ENCODE measurements around the gene RNF20.
"Not testable (repeated sequence)": the region's sequence is repeated elsewhere in the genome, so short reads cannot be mapped to it uniquely, and the experiment has no call there.

The RNF20 gene, protein sequence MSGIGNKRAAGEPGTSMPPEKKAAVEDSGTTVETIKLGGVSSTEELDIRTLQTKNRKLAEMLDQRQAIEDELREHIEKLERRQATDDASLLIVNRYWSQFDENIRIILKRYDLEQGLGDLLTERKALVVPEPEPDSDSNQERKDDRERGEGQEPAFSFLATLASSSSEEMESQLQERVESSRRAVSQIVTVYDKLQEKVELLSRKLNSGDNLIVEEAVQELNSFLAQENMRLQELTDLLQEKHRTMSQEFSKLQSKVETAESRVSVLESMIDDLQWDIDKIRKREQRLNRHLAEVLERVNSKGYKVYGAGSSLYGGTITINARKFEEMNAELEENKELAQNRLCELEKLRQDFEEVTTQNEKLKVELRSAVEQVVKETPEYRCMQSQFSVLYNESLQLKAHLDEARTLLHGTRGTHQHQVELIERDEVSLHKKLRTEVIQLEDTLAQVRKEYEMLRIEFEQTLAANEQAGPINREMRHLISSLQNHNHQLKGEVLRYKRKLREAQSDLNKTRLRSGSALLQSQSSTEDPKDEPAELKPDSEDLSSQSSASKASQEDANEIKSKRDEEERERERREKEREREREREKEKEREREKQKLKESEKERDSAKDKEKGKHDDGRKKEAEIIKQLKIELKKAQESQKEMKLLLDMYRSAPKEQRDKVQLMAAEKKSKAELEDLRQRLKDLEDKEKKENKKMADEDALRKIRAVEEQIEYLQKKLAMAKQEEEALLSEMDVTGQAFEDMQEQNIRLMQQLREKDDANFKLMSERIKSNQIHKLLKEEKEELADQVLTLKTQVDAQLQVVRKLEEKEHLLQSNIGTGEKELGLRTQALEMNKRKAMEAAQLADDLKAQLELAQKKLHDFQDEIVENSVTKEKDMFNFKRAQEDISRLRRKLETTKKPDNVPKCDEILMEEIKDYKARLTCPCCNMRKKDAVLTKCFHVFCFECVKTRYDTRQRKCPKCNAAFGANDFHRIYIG

DNA sequence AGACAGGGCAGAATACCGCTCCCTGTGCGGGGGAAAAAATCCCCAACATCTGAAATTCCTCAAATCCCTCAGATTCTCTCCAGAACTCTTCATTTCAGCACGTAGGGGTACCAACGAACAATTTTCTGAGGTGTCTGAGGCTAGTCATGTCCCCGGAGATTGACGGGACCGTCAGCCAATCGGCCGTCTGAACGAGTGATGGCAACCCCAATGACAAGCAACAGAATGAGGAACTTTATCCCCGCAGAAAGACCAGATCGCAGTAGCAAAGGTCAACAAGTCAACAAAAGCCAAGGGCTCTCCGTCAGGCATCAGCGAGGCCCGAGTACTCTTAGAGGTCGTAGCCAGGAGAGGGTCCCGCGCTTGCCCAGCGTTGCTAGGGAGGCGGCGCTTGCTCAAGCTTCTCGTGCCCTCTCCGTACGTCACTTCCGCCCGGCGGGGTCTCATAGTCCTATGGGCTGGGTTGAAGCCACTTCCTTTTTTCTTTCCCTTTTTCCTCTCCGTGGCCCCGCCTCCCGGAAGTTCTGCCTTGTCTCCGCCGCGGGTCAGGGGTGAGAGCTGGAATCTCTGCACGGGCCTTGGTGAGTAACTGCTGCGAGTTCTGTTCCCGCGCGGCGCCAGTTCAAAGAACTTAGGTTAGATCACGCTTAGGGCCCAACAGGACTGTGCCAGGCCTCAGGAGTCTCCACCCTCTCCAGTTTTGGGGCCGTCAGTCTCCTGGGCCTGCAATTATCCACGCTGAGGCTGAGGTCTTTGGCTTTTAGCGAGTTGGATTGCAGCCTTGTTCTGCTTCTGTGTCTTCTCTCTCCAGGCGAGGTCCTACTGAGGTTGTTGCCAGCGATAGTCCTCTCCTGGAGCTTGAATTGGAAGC lies at the start of gene RNF20:
Gene RNF20 (plus strand): TSS at position 520 of the 871 bp plus-strand sequence. CDS start 1,571 bp downstream, outside the sequence.
- DNase-seq, result peak; percentile 100

DNA sequence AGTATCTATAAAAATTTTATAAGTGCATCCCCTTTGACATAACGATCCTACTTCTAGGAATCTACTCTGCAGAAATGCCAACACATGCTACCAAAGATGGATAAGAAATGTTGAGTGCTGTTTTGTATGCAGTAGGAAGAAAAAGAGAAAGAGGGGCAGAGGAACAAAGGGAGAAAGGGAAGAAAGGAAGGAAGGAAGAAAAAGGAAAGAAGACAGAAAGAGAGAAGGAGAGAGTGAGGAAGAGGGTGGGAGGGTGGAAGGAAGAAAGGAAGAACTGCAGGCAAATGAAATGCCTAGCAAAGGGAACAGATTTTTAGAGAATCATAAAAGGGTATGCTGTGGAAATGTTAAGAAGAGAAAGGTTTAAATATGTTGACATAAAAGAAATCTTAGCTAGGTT lies 49.6 kb upstream of the RNF20 start:
- no peak for DNase-seq

DNA sequence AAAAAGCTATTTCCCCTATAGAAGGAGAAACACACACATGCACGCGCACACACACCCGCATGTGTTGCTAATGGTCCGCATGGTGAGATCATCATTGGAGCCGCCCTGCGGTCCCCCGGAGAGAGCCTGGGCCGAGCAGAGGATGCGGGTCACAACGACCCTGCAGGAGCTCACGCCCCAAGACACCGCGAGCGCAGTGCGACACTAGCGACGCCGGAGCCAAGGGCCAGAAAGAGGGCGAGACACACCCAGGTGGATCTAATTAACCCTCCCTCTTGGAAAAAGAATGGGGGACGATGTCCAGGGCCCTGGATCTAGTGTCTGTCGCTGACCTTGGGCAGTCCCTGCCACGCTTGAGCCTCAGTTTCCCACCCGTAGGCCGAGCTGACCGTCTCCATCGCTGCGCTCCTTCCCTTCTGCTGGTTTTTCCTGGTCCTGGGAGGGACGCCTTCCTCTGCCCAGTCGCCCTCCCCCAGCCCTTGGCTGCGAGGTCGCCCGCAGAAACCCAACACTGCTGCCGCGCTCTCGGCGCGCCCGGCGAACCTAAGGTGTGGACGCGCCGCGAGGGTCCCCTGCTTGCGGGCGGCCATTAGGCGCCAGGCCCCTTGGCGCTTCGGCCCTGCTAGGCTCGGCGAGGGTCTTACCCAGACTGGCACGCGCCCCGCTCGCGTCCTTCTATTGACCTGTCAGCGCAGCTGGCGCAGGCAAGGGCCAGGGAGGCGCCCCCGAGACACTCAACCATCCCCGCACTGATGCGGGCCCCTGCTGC lies 47.5 kb upstream of the RNF20 start:
- peak; percentile 77 for DNase-seq

DNA sequence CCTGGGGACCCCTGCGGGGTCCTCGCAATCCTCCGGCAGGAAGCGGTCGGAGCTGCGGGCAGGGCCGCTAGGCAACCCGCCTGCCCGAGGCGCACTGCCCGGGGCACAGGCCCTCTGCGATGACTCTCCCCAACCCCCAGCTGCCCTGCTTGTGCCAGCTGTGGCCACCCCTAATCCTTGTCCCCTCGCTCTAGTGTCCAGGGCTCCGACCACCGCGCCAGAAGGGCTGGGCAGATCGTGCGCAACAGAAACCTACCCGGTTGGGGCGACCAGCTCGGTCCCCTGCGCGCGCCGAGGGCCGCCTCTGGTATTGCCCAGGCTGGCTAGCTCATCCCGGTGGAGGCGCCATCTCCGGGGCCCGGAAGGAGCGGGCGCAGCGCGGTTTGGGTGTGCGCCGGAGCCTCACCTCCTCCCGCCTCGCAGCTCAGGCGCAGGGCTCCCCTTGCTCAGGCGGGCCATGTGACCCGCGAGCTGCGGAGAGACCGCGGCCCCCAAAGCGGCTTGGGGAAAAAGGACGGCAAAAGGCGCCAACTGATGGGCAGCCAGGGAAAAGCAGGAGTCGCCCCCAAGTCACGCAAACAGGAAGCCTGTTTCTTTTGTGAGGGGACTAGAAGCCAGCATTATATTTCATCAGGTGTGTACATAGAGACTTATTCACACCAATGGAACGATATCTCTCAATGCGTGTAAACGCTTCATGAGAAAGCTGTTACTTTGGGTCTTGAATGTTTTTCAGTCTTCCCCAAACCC lies 46.8 kb upstream of the RNF20 start:
- DNase-seq, result peak; percentile 83

DNA sequence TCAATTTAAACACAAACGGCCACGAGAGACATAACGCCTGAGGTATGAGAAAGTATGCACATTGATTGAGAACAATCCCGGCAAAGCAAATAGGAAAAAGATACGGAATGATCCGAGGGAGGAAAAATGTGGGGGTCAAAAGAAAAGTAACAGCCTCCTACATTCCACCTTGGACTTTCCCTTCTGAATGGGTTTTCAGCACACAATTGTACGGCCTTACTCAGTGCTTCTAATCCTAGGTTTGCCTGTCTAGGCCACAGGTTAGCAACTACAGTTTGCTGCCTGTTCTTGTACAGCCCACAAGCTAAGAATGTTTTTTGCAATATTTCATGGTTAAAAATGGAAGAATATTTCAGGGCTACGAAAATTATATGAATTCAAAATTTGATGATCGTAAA lies 46.2 kb upstream of the RNF20 start:
- DNase-seq, result peak; percentile 38

DNA sequence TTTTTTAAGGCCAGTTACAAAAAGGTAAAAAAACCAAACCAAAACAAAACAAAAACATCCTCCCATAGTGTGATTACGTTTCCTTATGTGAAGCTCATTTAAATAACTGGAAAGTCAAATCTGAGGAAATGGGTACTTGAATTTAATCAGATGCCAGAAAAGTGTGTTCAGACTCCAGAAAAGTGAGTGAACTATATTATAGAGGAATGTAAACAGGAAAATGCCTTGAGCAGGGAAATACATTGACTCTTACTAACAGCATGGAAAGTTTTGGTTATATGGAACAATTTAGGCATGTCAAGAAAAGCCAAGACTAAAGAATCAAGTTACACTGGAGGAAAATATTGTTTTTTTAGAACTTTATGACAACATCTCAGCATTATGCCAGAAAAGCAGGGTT lies 37.8 kb upstream of the RNF20 start:
- DNase-seq, result no peak

DNA sequence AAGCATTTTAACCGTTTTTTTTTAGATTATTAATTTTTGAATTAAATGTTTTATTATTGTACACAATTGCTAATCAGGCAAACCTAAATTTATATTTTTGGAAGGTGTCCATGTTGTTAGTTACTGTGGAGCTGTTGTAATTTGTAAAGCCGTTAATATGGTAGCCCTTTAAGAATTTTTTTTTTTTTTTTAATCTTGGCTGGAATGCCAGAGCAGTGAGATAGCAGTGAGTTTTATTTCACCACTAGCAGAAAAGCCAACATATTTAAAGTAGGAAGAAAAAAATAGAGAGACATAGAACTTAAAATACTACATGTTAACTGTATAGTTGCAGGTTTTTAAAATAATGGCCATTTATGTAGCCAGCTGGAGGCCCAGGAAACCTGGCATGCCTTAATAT lies 35.3 kb upstream of the RNF20 start:
- DNase-seq, result no peak

DNA sequence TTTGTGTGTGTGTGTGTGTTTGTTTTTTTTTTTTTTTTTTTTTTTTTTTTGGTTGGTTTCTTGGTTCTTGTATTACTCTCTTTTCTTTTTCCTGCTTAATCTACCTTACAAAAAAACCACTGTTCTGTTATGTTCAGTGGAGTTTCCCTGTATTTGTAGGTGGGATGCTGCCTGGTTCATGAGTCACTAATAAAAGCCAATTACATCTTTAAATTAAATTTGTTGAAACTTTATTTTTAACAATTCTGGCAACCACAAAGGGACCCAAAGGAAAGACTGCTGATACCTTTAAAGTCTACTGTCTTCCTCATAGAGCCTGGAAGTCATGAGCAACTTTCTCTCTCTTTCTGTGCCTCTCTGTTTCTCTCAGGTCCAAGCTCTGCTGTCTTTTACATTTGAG lies 29.5 kb upstream of the RNF20 start:
- no peak for DNase-seq

DNA sequence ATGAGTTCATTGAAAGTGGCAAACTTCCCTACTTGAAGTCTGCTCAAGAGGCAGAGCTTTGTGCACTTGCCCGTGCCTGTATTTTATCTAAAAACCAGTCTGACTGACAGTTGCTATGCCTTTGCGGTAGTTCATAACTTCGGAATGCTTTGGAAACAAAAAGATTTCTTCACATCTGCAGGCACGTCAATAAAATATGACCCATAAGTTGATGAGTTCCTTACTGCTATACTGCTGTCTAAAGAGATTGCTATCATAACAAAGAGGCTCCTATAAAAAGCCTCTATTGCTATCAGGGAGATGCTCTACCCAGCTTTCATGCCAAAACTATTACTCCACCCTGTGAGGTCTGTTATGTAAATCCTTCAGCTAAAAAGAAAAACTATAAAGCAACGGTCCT lies 25.4 kb upstream of the RNF20 start:
- DNase-seq, result no peak

DNA sequence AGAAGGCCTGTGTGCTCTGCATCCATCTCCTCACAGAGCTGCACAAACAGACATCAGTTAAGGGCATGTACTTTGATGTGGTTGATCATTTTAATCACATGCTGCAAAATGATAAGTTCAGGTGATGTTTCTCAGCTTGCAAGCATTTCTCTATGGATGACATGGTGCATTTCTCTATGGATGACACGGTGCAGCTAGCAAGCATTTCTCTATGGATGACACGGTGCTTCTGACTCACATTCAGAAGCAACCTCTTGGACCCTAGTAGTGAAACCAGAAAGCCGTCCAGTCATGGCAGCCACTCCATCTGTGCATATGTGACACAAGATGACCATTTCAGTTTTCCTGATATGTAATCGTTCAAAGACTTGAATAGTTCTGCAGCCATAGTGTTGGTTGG lies 24.1 kb upstream of the RNF20 start:
- no peak for DNase-seq

DNA sequence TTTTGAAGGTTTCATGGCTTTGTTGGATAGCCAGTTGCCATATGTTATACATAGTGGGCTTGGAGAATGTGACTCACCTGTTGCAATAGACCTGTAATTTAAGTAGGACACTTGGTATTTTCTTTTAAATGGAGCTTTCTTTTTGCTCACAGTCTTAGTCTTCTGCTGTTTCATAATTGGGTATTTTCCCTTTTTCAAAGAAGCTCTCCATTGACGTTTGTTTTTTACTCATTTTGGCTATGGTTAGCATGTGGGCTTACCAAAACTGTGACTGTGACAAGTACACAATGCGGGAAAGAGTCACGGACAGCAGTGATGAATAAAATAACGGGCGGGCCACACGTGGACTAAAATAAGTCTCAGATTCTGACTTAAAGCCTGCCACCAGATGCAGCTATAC lies 23.2 kb upstream of the RNF20 start:
- DNase-seq, result no peak

DNA sequence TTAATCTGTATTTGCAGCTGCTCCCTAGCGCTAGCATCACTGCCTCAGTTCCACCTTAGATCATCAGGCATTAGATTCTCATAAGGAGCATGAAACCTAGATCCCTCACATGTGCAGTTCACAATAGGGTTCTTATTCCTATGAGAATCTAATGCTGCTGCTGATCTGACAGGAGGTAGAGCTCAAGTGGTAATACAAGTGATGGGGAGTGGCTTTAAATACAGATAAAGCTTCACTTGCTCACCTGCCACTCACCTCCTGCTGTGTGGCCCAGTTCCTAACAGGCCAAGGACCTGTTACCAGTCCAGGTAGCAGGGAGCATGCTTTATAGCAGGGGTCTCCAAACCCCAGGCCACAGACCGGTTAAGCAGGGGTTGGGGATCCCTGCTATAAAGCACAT lies 22.6 kb upstream of the RNF20 start:
- no peak for DNase-seq

DNA sequence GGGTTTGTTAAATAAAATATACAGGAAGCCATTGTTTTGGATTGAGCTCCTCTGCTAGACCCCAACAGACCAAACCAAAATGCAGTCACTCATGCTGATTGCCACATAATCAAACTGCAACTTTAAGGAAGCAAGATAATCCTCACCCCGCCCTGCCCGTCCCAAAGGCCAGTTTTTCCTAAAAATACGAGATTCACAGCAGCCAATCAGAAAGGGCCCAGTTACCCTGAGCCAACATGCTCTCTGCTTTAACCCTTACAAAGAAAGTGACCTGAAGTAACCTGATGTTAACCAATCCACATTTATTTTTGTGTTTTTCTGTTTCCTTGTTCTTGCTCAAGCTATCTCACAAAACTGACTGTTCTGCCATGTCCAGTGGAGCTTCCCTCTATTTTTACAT lies 21.5 kb upstream of the RNF20 start:
- no peak for DNase-seq

DNA sequence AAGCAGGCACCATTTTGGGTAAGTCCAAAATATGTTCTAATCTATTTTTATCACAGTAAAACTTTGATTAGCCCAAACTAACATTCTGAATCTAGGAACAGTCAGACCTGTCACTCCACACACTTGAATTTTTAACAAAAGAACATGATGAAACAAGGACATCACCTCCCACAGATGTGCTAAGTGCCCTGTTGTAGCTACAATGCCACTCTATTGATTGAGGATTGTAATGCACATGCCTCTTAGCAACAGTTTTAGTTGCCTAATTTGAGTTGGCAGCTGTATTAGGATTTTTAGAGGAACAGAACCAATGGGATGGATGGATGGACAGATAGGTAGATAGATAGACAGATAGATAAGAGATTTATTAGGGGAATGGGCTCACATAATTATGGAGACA lies 20.3 kb upstream of the RNF20 start:
- no peak for DNase-seq

DNA sequence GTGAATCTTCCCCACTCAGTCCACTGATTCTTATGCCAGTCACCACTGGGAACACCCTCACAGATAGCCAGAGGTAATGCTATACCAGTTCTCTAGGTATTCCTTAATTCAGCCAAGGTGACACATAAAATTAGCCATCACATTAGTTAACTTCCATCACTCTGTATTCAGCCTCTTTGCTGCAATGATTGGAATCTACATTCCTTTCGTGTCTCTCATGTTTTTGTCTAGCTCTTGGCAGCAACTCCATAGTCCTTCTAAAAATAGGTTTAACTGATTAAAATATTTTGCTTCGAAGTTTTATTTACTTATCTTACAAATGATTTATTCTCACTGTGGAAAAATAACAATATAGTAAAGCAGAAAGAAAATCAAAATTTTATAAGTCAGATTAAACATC lies 19.6 kb upstream of the RNF20 start:
- no peak for DNase-seq

DNA sequence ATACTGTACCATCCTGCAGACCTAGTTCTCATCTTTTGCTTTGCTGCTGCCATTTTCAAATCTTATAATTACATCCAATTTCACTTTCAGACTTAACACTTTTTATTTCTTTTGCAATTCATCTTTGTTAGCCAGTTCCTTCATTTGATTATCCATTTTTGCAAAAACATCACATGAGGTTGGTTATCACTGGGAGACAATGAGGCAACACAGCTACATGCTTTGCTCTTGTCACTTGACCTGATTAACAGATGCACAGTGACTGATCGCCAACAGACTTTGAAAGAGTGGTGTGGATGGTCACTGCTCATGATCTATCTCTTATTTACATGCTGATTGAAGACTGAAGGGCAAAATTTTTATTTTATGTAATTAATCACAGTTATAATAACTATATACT lies 17.0 kb upstream of the RNF20 start:
- no peak for DNase-seq

DNA sequence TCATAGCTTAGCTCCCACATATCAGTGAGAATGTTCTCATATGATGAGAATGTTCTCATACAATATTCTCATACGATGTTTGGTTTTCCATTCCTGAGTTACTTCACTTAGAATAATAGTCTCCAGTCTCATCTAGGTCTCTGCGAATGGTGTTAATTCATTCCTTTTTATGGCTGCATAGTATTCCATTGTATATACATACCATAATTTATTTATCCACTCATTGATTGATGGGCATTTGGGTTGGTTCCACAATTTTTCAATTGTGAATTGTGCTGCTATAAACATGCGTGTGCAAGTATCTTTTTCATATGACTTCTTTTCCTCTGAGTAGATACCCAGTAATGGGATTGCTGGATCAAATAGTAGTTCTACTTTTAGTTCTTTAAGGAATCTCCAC lies 15.2 kb upstream of the RNF20 start:
- not testable (repeated sequence) for DNase-seq

DNA sequence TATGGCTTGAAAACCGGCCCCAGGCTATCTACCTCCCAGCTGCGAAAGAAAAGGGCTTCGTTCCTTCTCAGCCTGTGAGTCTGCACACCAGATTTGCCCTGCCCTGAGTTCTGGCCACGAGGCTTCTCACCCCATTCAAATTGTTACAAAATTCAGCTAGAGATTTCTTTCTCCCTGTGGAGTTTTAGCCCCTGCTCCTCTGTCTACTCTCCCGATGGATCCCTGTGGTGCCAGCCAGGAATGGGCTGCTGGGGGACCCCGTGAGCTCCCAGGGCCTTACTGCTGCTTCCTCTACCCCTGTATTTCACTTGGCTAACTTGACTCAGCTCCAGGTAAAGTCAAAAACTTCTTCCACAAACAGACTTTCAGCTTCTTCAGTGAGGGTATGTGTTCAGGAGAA lies 9.3 kb upstream of the RNF20 start:
- no peak for DNase-seq

DNA sequence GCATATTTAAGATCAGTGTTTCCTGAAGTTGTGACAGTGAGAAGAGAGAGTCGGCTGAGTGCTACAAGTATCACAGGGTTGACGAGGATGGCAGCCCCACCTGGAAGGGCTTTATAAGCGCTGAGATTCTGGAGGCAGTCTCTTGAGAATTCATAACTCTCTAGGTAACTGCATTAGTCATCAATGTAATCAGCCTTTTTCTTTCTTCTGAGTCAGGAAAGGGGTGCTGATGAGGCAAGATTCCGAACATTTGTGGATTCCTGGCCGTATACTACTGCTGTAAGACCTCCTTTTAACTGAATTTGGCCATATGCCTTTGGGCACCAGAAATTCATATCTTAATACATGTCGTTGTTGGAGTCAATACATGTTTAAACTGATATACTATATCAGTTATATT lies 6.6 kb upstream of the RNF20 start:
- DNase-seq, result no peak

DNA sequence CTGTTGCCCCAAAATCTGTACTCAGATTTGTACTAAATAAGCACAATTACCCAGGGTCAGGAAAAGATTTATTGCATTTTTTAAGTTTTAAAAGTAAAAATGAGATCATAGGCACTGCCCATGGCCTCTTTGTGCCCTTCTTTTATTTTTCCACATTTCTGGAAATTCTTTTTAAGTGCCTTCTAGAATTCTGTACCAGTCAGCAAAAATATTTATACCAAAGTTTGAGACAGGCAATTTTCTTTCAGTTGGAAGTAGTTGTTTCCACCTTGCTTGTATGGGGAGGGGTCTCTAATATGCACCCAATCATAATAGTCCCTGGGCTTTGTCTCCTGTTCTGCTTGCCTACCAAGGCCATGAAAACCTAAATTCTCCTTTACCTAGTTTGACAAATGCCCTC lies 5.6 kb upstream of the RNF20 start:
- no peak for DNase-seq

DNA sequence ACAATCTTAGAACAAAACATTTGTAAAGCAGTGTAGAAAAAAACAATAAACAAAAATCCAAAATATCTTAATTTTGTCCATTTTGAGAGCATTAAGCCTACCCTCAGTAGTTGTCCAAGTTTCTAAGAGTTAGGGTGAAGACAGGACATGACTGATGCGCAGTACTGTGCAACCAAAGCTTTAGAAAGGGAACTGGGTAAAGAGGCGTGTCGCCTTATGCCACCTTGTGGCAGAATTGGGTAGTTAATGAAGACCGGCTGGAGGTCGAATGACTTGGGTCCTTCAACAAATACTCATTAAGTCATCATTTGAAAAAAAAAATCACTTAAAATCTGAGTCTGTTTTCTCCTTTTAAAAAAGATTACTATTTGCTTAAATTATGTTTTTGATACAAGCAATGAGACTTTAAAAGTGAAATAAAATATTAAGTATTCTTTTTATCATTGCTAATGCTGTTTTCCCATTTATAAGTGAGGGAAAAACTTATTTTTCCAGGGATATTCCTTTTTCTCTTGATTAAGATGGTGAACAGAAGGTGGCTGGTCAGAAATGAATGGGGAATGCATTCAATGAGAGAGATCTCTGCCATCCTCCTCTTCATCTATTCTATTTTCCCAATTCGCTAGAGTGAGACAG lies 3.5 kb upstream of the RNF20 start:
- peak; percentile 90 for DNase-seq
